Measurements from ENCODE around the gene ABCA4. TPM values are rescaled to one million over a fixed set of nuclear protein-coding genes. Genes with fewer than 3 reads are reported as not detected.

ABCA4 gene
- total and polyA plus RNA-seq, 2 donors (not counting 3 experiments of a cell fraction or from before 2014, with no cell fraction given): 2.3 to 4.9 TPM

DNA sequence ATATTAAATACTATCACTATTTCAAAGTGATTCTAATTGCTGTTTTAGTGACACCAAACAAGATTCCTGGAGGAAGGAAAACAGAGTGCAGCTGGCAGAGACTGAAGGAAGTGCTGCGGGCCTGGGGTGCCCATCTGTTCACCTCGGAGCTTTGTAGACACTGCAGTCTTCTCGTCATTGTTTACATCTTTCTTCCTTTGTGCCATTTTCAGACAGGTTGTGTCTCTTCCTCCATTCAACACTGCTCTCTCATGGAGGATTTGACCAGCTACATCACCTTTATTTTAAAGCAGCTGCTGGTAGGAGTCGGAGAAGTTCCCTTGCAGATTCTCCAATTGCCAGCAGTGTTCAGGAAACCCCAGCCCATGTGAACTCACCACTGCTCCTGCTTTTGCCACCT lies 37.3 kb downstream of the ABCA4 start:
- no TSS peak for BruUV-seq (replicated peaks)
- Histone ChIP-seq H3K27me3 (ENCODE audit: control insufficient read depth in 2 of 2, insufficient read depth in 2 of 2, low read length in 2 of 2) (no peaks in the 10 kb centered on the region), H2AFZ (ENCODE audit: low read depth, low read length) (peak overlapping the region; percentile 52), H4K20me1 (replicated peaks; ENCODE audit: control insufficient read depth, extremely low read depth, insufficient read depth, low read length) (no peaks in the 10 kb centered on the region), H3K9ac (replicated peaks; ENCODE audit: extremely low read depth, insufficient read depth, low read length) (no peak overlapping the region), H3K4me2 (ENCODE audit: insufficient read depth, low read length) (peak overlapping the region; percentile 1), H3K27ac (ENCODE audit: insufficient read depth, low read depth, low read length) (no peak overlapping the region), H3K36me3 (ENCODE audit: control insufficient read depth in 2 of 2, extremely low read depth in 1 of 2, insufficient read depth in 2 of 2, low read length in 2 of 2) (no peaks in the 10 kb centered on the region), H3K4me1 (ENCODE audit: control insufficient read depth, extremely low read depth, insufficient read depth, low read length) (peaks cover 7% of the 10 kb centered on the region), H3K9me1 (replicated peaks; ENCODE audit: control insufficient read depth, extremely low read depth, insufficient read depth, low read length) (no peaks in the 10 kb centered on the region), H3K79me2 (ENCODE audit: control insufficient read depth, insufficient read depth, low read length) (no peaks in the 10 kb centered on the region), H3K9me3 (replicated peaks; ENCODE audit: control insufficient read depth, insufficient read depth, low read length) (no peaks in the 10 kb centered on the region), H3K4me3 (replicated peaks in 1 of 3; ENCODE audit: insufficient read depth in 1 of 3, low read depth in 1 of 3, low read length in 3 of 3) (no peak overlapping the region)
- intact Hi-C loops (cut with micrococcal nuclease): no loop called here
- ChIA-PET POLR2A (no interaction called here), CTCF (interaction anchor here (1.1 to 2.1 kb wide), 6 partner anchors 9 to 38 kb away, joined by 3 to 6 read pairs (median 5); no protein-coding TSS in a partner anchor)
- TF ChIP-seq POLR2AphosphoS5 (IDR thresholded peaks at IDR 0.05; ENCODE audit: insufficient read depth, low read depth, low read length): no peak
- TF ChIP-seq POLR2A (IDR thresholded peaks at IDR 0.05; ENCODE audit: low read depth, low read length): no peak
- no peak for TF ChIP-seq GATA2 (IDR thresholded peaks at IDR 0.05; ENCODE audit: insufficient read depth, insufficient read length, low read depth, low read length)
- no peak for TF ChIP-seq MAX (IDR thresholded peaks at IDR 0.05; ENCODE audit: insufficient read depth, insufficient read length)
- TF ChIP-seq MYC (IDR thresholded peaks at IDR 0.05; ENCODE audit: low read depth, low read length): no peak
- TF ChIP-seq JUN (IDR thresholded peaks at IDR 0.05; ENCODE audit: borderline replicate concordance, insufficient read depth, insufficient read length, low read depth): no peak
- TF ChIP-seq, protein P1, sequence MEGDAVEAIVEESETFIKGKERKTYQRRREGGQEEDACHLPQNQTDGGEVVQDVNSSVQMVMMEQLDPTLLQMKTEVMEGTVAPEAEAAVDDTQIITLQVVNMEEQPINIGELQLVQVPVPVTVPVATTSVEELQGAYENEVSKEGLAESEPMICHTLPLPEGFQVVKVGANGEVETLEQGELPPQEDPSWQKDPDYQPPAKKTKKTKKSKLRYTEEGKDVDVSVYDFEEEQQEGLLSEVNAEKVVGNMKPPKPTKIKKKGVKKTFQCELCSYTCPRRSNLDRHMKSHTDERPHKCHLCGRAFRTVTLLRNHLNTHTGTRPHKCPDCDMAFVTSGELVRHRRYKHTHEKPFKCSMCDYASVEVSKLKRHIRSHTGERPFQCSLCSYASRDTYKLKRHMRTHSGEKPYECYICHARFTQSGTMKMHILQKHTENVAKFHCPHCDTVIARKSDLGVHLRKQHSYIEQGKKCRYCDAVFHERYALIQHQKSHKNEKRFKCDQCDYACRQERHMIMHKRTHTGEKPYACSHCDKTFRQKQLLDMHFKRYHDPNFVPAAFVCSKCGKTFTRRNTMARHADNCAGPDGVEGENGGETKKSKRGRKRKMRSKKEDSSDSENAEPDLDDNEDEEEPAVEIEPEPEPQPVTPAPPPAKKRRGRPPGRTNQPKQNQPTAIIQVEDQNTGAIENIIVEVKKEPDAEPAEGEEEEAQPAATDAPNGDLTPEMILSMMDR (IDR thresholded peaks at IDR 0.05; ENCODE audit: extremely low read depth in 1 of 2, insufficient read depth in 1 of 2, low read depth in 1 of 2, low read length in 2 of 2): no peak
- no peak for TF ChIP-seq EZH2 (IDR thresholded peaks at IDR 0.05; ENCODE audit: borderline replicate concordance, low read depth, low read length, severe bottlenecking)
- no peak for TF ChIP-seq FOS (IDR thresholded peaks at IDR 0.05; ENCODE audit: borderline replicate concordance, insufficient read depth, low read length)
- FAIRE-seq (no peak), DNase-seq (ENCODE audit: low read depth, low spot score) (peak; percentile 57)
- dilution Hi-C loops (cut with MboI; ENCODE audit: extremely low pct_ligation_motif_present, low sequenced_read_pairs): no loop called here

Data from endothelial cell of umbilical vein (primary cell).